Panc1 (cell line): Measurements from ENCODE around the gene SUSD4. TPM values are rescaled to one million over a fixed set of nuclear protein-coding genes. Genes with fewer than 3 reads are reported as not detected.

Experiments used
- ATAC-seq: fragments of 200-7000 bp; cut with Tn5 transposase; 2 replicates; pipeline ENCODE4 v1.9.1; 2020; ENCODE audit warnings: mild to moderate bottlenecking, moderate library complexity
- BruUV-seq: library from RNA; stranded (reverse); fragments of 400-500 nt; replicated peaks from 2 replicates; lab custom pipeline; 2021; lab: Mats Ljungman, UMichigan
- CTCF ChIA-PET: fragments of 300-600 bp; sonication (Branson Sonifier 250); formaldehyde crosslinking; loops from one replicate; lab custom pipeline; 2022; ENCODE audit warnings: antibody characterized with exemption; lab: Charles Lee
- POLR2A ChIA-PET: fragments of 300-600 bp; sonication (Branson Sonifier 250); formaldehyde crosslinking; loops from one replicate; lab custom pipeline; 2022; ENCODE audit warnings: antibody characterized with exemption; lab: Charles Lee
- DNase-seq: peaks from one replicate; pipeline ENCODE4 v3.0.0-alpha.2; 2010; ENCODE audit warnings: low read depth, low spot score
- H3K27ac ChIP-seq: 2 replicates; pipeline ENCODE4 v1.5.1; 2011; ENCODE audit warnings: mild to moderate bottlenecking, low read length, inconsistent platforms
- H3K27me3 ChIP-seq: fragments of 200-500 bp; sonication (Bioruptor generic); 2 replicates; pipeline ENCODE4 v1.6.0; 2014; ENCODE audit warnings: low read length, inconsistent platforms; ENCODE audit not compliant: control insufficient read depth, insufficient read depth
- H3K36me3 ChIP-seq: fragments of 200-500 bp; sonication (Bioruptor generic); 2 replicates; pipeline ENCODE4 v1.5.1; 2014; ENCODE audit warnings: inconsistent platforms, mild to moderate bottlenecking, low read length, moderate library complexity; ENCODE audit not compliant: control insufficient read depth, insufficient read depth
- H3K4me1 ChIP-seq: 2 replicates; pipeline ENCODE4 v1.5.1; 2011; ENCODE audit warnings: inconsistent platforms, mild to moderate bottlenecking, low read length, moderate library complexity; ENCODE audit not compliant: control insufficient read depth, insufficient read depth
- H3K4me3 ChIP-seq, 2 experiments: 2 replicates each; pipeline ENCODE4 v1.5.1; 2011 to 2012; ENCODE audit warnings: low read depth in 2 of 2, low read length in 2 of 2, mild to moderate bottlenecking in 2 of 2, inconsistent platforms in 1 of 2, moderate library complexity in 1 of 2
- H3K9me3 ChIP-seq: fragments of 200-500 bp; sonication (Bioruptor generic); 2 replicates; pipeline ENCODE4 v1.5.1; 2014; ENCODE audit warnings: low read depth, mild to moderate bottlenecking, inconsistent platforms, low read length, moderate library complexity; ENCODE audit not compliant: control insufficient read depth, insufficient read depth
- CTCF ChIP-seq: fragments of 450-650 bp; IDR thresholded peaks from 2 replicates; pipeline ENCODE4 v1.5.1; 2017; ENCODE audit warnings: mild to moderate bottlenecking
- POLR2AphosphoS5 ChIP-seq: IDR thresholded peaks from 2 replicates; pipeline ENCODE4 v1.6.1; 2012; ENCODE audit warnings: mild to moderate bottlenecking, low read depth, low read length, moderate library complexity
- REST ChIP-seq, 2 experiments: IDR thresholded peaks; 2 replicates each; pipeline ENCODE4 v1.6.1; 2011 to 2012; ENCODE audit warnings: low read depth in 2 of 2, control low read depth in 1 of 2, low read length in 1 of 2, mild to moderate bottlenecking in 1 of 2, moderate library complexity in 1 of 2; ENCODE audit not compliant: insufficient read depth in 1 of 2
- SIN3A ChIP-seq: IDR thresholded peaks from 2 replicates; pipeline ENCODE4 v1.6.1; 2012; ENCODE audit warnings: low read depth, mild to moderate bottlenecking, low read length, moderate library complexity, borderline replicate concordance; ENCODE audit not compliant: insufficient read depth
- TCF7L2 ChIP-seq: IDR thresholded peaks from 2 replicates; pipeline ENCODE4 v1.6.1; 2011; ENCODE audit warnings: mild to moderate bottlenecking, low read depth, low read length, inconsistent platforms
- in situ Hi-C: cut with HindIII; loops from 2 replicates; pipeline ENCODE4 v1.10.0; 2016; ENCODE audit warnings: low sequenced_read_pairs, low pct_unique_long_range_greater_than_20kb
- intact Hi-C: fragments of 100-400 bp; cut with micrococcal nuclease; formaldehyde crosslinking; loops from one replicate; pipeline ENCODE4 v1.10.0; 2022; ENCODE audit not compliant: unreplicated experiment
- total RNA-seq: library from RNA; stranded (reverse); gene quantifications from one replicate; pipeline ENCODE4 v1.2.1, GENCODE V29; 2021; ENCODE audit not compliant: unreplicated experiment

The SUSD4 gene
- total RNA-seq, 1 experiment from 2014 or later = 0.28 TPM

- ATAC-seq (no peak), DNase-seq (no peak)
- Histone ChIP-seq H3K27ac (no peak overlapping the region), H3K27me3 (peaks cover 19% of the 10 kb centered on the region; the same call in 1 of the 2 replicates), H3K9me3 (no peaks in the 10 kb centered on the region), H3K4me1 (no peaks in the 10 kb centered on the region), H3K4me3 (no peak overlapping the region), H3K36me3 (no peaks in the 10 kb centered on the region)
- no TSS peak for BruUV-seq
- in situ Hi-C loops (no loop called here), intact Hi-C loops (no loop called here)
- ChIA-PET POLR2A (no interaction called here), CTCF (no interaction called here)
- no peak for TF ChIP-seq REST (IDR thresholded peaks at IDR 0.05; ENCODE audit: insufficient read depth in 1 of 2, low read depth in 2 of 2, low read length in 1 of 2)
- no peak for TF ChIP-seq POLR2AphosphoS5
- no peak for TF ChIP-seq SIN3A
- no peak for TF ChIP-seq CTCF
- no peak for TF ChIP-seq TCF7L2
Measured at GRCh38 chr1:223271085-223271781, 92.7 kb downstream of the SUSD4 start.

- ChIA-PET CTCF (no interaction called here), POLR2A (no interaction called here)
- H3K9me3 ChIP-seq = no peaks in the 10 kb centered on the region
- peaks cover 19% of the 10 kb centered on the region; the same call in 1 of the 2 replicates for H3K27me3 ChIP-seq
- ATAC-seq = no peak
- no peak overlapping the region for H3K4me3 ChIP-seq
- H3K27ac ChIP-seq = no peak overlapping the region
- no TSS peak for BruUV-seq
- intact Hi-C loops = no loop called here
- H3K4me1 ChIP-seq = no peaks in the 10 kb centered on the region
- in situ Hi-C loops = no loop called here
- TF ChIP-seq TCF7L2 (no peak), CTCF (no peak), SIN3A (no peak)
- DNase-seq = no peak
- H3K36me3 ChIP-seq = no peaks in the 10 kb centered on the region
Measured at GRCh38 chr1:223270155-223270554, 93.8 kb downstream of the SUSD4 start.
